Right forelimb (tissue), 1 donor: ENCODE measurements around the gene TMEM8B.

Experiments used
- DNase-seq: peaks from one replicate; pipeline ENCODE4 v3.0.0-alpha.2; 2018

Gene TMEM8B

GRCh38 chr9:35811381-35812024 is 17.5 kb upstream of the TMEM8B start:
- DNase-seq = no peak

GRCh38 chr9:35812025-35812602 is 16.9 kb upstream of the TMEM8B start, which contains the start of gene SPAG8:
TSS of gene SPAG8 (minus strand) at chr9:35812262. CDS start at chr9:35812147, 115 bp downstream.
- DNase-seq = peak; percentile 91

- DNase-seq = no peak
Measured at GRCh38 chr9:35813434-35814105, 15.5 kb upstream of the TMEM8B start.

- peak; percentile 78 for DNase-seq
Measured at GRCh38 chr9:35814106-35814840, 14.8 kb upstream of the TMEM8B start.

- peak; percentile 93 for DNase-seq
Measured at GRCh38 chr9:35814841-35815543, 14.0 kb upstream of the TMEM8B start, which contains the start of gene HINT2. TSS of gene HINT2 (minus strand) at chr9:35815042. CDS start at chr9:35814979, 63 bp downstream.

- DNase-seq = no peak
Measured at GRCh38 chr9:35816708-35817107, 12.3 kb upstream of the TMEM8B start.

- no peak for DNase-seq
Measured at GRCh38 chr9:35818341-35818740, 10.7 kb upstream of the TMEM8B start.

GRCh38 chr9:35820076-35820475 is 9.0 kb upstream of the TMEM8B start:
- no peak for DNase-seq

- DNase-seq = no peak
Measured at GRCh38 chr9:35822926-35823325, 6.1 kb upstream of the TMEM8B start.

GRCh38 chr9:35826071-35826701 is 2.8 kb upstream of the TMEM8B start:
- DNase-seq = peak; percentile 54

GRCh38 chr9:35827486-35827885 is 1.5 kb upstream of the TMEM8B start:
- DNase-seq = no peak

- DNase-seq = no peak
Measured at GRCh38 chr9:35828716-35829083, 328 bp upstream of the TMEM8B start, which contains the start of gene FAM221B. TSS of gene FAM221B (minus strand) at chr9:35828732. CDS start at chr9:35826161, 2,571 bp downstream.

- no peak for DNase-seq
Measured at GRCh38 chr9:35829764-35830096, 702 bp downstream of the TMEM8B start.

- DNase-seq = no peak
Measured at GRCh38 chr9:35831040-35831439, 2.0 kb downstream of the TMEM8B start.

- no peak for DNase-seq
Measured at GRCh38 chr9:35832814-35833213, 3.8 kb downstream of the TMEM8B start.

- no peak for DNase-seq
Measured at GRCh38 chr9:35834260-35835215, 5.5 kb downstream of the TMEM8B start.

GRCh38 chr9:35835216-35835632 is 6.2 kb downstream of the TMEM8B start:
- no peak for DNase-seq

- no peak for DNase-seq
Measured at GRCh38 chr9:35835766-35836165, 6.7 kb downstream of the TMEM8B start.

- no peak for DNase-seq
Measured at GRCh38 chr9:35836595-35836994, 7.6 kb downstream of the TMEM8B start.

- DNase-seq = no peak
Measured at GRCh38 chr9:35839926-35840325, 10.9 kb downstream of the TMEM8B start.
